GM10847 (cell line): Measurements from ENCODE around the gene OXGR1.

Experiments used
- POLR2A ChIP-seq: IDR thresholded peaks from 2 replicates; pipeline ENCODE4 v1.6.1; 2011; ENCODE audit not compliant: insufficient read length; ENCODE audit errors: extremely low read depth

OXGR1 gene

GRCh38 chr13:96947343-96947910 is 46.8 kb downstream of the OXGR1 start:
- no peak for TF ChIP-seq POLR2A

DNA sequence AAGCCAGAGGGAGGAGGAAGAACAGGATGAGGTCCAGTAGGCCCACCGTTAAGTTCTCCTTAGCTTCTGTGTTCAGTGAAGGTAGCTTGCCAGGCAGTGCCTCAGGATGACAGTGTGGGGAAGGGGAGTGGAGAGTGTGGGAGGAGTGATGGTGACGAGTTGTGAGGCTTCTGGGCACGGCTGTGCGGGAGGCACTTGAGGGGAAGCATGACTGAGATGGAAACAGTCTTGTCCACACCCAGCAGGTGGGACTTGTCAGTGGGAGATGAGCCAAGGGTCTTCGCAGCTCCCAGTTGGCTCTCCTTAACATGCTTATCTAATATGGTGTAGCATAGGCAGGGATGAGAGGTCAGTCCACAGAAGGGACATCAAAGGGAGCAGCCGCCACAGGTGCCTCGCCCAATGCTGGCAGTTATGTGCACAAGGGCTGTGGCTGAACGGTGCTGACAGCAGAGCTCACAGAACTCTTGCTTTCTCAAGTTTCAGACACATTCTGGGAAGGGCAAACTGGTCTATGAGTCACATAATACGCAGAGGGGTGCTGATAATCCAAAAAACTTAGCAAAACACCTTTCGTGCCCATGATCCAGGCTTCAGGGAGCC is 47.5 kb downstream of the OXGR1 start:
- TF ChIP-seq POLR2A, result no peak

DNA sequence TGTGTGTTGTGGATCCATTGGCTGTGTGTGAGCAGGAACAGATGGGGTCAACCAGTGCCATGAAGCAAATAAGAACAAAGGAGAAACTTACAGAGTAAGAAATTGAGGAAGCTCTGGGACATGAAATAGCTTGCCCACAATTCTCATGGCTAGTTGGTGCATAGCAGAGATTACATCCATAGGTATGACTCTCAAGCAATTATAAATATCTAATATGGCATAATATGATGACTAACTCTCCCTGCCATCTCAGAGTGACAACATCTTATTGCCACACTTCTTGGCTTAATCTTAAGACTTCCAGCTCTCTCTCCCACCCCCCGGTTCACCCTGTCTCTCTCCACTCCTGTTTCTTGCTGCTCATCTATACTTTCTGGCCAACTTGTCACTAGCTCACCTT is 53.3 kb downstream of the OXGR1 start:
- TF ChIP-seq POLR2A, result no peak

GRCh38 chr13:96935901-96936300 is 58.4 kb downstream of the OXGR1 start:
- TF ChIP-seq POLR2A, result no peak
